ENCODE data around the gene RNU7-1.
A peak's percentile ranks its signal among the peaks of the same experiment; 100 is the strongest.

Gene RNU7-1

GRCh38 chr12:6960593-6961277 lies 17.1 kb downstream of the RNU7-1 start:
- no peaks in the 10 kb centered on the region for H4K20me1 ChIP-seq (ENCODE audit: insufficient read depth)
- H3K4me1 ChIP-seq (ENCODE audit: low read depth, poor library complexity, severe bottlenecking), result peaks cover 3% of the 10 kb centered on the region
- H3K27ac ChIP-seq, result no peak overlapping the region; the same call in 1 of the 2 replicates
- H2AFZ ChIP-seq (ENCODE audit: low read depth), result no peak overlapping the region
- no peak overlapping the region for H3K4me3 ChIP-seq (IDR thresholded peaks at IDR 0.05; ENCODE audit: insufficient read depth, low read depth, low read length)
- H3K36me3 ChIP-seq (ENCODE audit: insufficient read depth), result no peaks in the 10 kb centered on the region
- H3K79me2 ChIP-seq (ENCODE audit: insufficient read depth, low read depth), result no peaks in the 10 kb centered on the region
- no peak overlapping the region; the same call in 1 of the 2 replicates for H3K9ac ChIP-seq
- TF ChIP-seq, protein P1, sequence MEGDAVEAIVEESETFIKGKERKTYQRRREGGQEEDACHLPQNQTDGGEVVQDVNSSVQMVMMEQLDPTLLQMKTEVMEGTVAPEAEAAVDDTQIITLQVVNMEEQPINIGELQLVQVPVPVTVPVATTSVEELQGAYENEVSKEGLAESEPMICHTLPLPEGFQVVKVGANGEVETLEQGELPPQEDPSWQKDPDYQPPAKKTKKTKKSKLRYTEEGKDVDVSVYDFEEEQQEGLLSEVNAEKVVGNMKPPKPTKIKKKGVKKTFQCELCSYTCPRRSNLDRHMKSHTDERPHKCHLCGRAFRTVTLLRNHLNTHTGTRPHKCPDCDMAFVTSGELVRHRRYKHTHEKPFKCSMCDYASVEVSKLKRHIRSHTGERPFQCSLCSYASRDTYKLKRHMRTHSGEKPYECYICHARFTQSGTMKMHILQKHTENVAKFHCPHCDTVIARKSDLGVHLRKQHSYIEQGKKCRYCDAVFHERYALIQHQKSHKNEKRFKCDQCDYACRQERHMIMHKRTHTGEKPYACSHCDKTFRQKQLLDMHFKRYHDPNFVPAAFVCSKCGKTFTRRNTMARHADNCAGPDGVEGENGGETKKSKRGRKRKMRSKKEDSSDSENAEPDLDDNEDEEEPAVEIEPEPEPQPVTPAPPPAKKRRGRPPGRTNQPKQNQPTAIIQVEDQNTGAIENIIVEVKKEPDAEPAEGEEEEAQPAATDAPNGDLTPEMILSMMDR (conservative IDR thresholded peaks at IDR 0.05; ENCODE audit: low read depth, low read length), result no peak
- H3K27me3 ChIP-seq (ENCODE audit: insufficient read depth, low read depth), result no peaks in the 10 kb centered on the region
- H3K4me2 ChIP-seq, result no peak overlapping the region

DNA sequence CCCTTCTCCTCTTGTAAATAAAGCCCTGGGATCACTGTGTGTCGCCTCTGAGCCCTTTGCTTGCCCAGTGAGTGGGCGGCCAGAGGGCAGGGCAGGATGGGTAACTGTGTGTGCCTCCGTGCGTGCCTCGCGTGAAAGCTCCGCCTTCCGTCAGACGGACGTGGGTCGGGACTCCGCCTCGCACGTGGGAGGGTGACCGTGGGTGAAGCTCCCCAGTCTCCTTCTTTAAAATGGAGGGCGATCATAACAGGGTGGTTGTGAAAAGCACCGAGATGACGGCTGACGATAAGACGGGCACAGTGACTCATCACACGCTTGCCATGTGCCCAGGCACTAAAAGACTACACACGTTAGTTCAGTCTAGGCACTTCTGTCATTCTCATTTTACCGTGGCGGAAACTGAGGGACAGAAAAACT lies 17.7 kb downstream of the RNU7-1 start:
- peak overlapping the region; percentile 42; the same call in 1 of the 2 replicates for H3K9ac ChIP-seq
- TF ChIP-seq, protein P1 (conservative IDR thresholded peaks at IDR 0.05; ENCODE audit: low read depth, low read length), result no peak
- no peaks in the 10 kb centered on the region for H3K27me3 ChIP-seq (ENCODE audit: insufficient read depth, low read depth)
- H2AFZ ChIP-seq (ENCODE audit: low read depth), result peak overlapping the region; percentile 14; the same call in 1 of the 2 replicates
- H3K79me2 ChIP-seq (ENCODE audit: insufficient read depth, low read depth), result no peaks in the 10 kb centered on the region
- H3K36me3 ChIP-seq (ENCODE audit: insufficient read depth), result no peaks in the 10 kb centered on the region; the same call in 1 of the 2 replicates
- H3K4me2 ChIP-seq, result no peak overlapping the region
- H4K20me1 ChIP-seq (ENCODE audit: insufficient read depth), result no peaks in the 10 kb centered on the region
- peaks cover 3% of the 10 kb centered on the region for H3K4me1 ChIP-seq (ENCODE audit: low read depth, poor library complexity, severe bottlenecking)
- no peak overlapping the region for H3K4me3 ChIP-seq (IDR thresholded peaks at IDR 0.05; ENCODE audit: insufficient read depth, low read depth, low read length)
- H3K27ac ChIP-seq, result peak overlapping the region; percentile 50; the same call in 1 of the 2 replicates

DNA sequence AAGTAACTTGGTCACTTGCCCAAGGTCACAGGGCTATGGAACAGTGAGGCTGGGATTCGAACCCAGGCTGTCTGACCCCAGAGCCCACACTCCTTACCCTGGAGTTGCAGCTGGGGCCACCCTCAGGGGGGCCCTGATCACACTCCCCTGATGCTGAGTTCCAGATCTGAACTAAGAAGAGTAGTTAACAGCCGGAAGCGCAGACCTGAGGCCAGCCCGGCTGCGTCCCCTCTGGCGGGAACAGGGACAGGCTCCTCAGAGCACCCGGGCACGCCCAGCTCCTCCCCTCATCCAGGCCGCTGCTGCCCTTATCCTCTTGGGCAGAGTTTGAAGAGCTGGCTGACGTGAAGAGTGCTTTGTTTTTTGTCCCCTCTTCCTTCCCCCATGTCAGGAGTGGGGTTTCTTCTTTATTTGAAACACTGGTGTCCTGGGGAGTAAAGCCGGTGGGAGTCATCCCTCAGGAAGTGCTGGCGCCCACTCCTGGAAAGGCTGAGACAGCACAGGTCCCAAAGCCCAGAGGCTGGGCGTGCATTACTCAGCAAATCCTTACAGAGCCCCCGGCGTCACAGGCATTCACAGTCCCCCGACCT lies 18.2 kb downstream of the RNU7-1 start:
- Histone ChIP-seq H3K4me1 (ENCODE audit: low read depth, poor library complexity, severe bottlenecking) (peaks cover 3% of the 10 kb centered on the region), H2AFZ (ENCODE audit: low read depth) (peak overlapping the region; percentile 14; the same call in 1 of the 2 replicates)

DNA sequence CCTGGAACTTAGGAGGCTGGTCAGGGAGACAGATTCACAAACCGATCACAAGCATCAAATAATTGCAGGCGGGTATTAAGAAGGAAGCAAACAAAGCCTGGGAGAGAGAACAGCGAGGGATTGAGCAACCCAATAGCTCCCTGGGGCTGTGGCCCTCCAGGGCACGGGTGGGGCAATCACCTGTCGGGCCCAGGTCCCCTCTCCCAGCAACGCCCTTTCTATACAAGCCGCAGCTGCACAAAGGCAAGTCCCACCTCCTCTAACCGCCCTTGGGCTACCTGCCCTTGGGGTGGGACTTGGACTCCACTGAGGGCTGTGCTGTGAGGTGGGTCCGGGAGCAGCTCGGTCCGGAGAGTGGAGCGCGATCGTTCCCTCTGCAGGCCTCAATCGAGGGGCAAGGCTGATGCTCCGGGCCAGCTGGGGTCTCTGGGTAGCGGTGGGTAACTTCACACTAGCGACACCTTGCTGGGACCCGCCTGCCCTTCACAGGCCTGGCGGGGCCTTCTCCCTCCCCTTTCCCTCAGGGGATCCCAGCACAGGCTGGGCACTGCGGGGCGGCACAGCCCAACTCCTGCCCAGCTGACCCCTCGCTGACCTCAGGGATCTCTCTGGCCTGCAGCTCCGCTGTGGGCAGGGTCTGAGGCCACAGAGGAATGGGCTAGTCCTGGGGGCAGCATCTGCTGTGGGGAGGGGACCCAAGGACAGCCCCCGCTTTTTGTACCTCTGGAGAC lies 18.8 kb downstream of the RNU7-1 start:
- H3K27ac ChIP-seq, result peak overlapping the region; percentile 50; the same call in 1 of the 2 replicates
- peak overlapping the region; percentile 14; the same call in 1 of the 2 replicates for H2AFZ ChIP-seq (ENCODE audit: low read depth)
- peaks cover 8% of the 10 kb centered on the region; the same call in 1 of the 2 replicates for H3K36me3 ChIP-seq (ENCODE audit: insufficient read depth)

More for the DNA sequence above, 18.2 kb downstream of the RNU7-1 start:
- Histone ChIP-seq H3K9ac (peak overlapping the region; percentile 42; the same call in 1 of the 2 replicates), H3K27ac (peak overlapping the region; percentile 50; the same call in 1 of the 2 replicates), H3K79me2 (ENCODE audit: insufficient read depth, low read depth) (no peaks in the 10 kb centered on the region), H4K20me1 (ENCODE audit: insufficient read depth) (no peaks in the 10 kb centered on the region), H3K4me2 (peak overlapping the region; percentile 6; the same call in 1 of the 2 replicates), H3K27me3 (ENCODE audit: insufficient read depth, low read depth) (no peaks in the 10 kb centered on the region), H3K4me3 (IDR thresholded peaks at IDR 0.05; ENCODE audit: insufficient read depth, low read depth, low read length) (no peak overlapping the region), H3K36me3 (ENCODE audit: insufficient read depth) (peaks cover 3% of the 10 kb centered on the region; the same call in 1 of the 2 replicates)
- TF ChIP-seq, protein P1 (conservative IDR thresholded peaks at IDR 0.05; ENCODE audit: low read depth, low read length), result 0 out of 2 replicates have a peak, but pooled peaks have one; percentile 24

More for the DNA sequence above, 18.8 kb downstream of the RNU7-1 start:
- H4K20me1 ChIP-seq (ENCODE audit: insufficient read depth), result no peaks in the 10 kb centered on the region
- TF ChIP-seq, protein P1 (conservative IDR thresholded peaks at IDR 0.05; ENCODE audit: low read depth, low read length), result no peak
- H3K4me3 ChIP-seq (IDR thresholded peaks at IDR 0.05; ENCODE audit: insufficient read depth, low read depth, low read length), result no peak overlapping the region
- no peaks in the 10 kb centered on the region; the same call in 1 of the 2 replicates for H3K79me2 ChIP-seq (ENCODE audit: insufficient read depth, low read depth)
- peaks cover 3% of the 10 kb centered on the region for H3K4me1 ChIP-seq (ENCODE audit: low read depth, poor library complexity, severe bottlenecking)
- no peaks in the 10 kb centered on the region for H3K27me3 ChIP-seq (ENCODE audit: insufficient read depth, low read depth)
- peak overlapping the region; percentile 42; the same call in 1 of the 2 replicates for H3K9ac ChIP-seq
- peak overlapping the region; percentile 6; the same call in 1 of the 2 replicates for H3K4me2 ChIP-seq

All from KMS-11 (cell line).